NB4 (cell line): ENCODE measurements around the gene ABCF2.

ENCODE experiments used
- MAX ChIP-seq: IDR thresholded peaks from 2 replicates; pipeline ENCODE4 v1.6.1; 2011; ENCODE audit warnings: low read depth, low read length
- POLR2A ChIP-seq: IDR thresholded peaks from 2 replicates; pipeline ENCODE4 v1.6.1; 2011; ENCODE audit warnings: mild to moderate bottlenecking; ENCODE audit not compliant: insufficient read length; ENCODE audit errors: extremely low read depth
- TF ChIP-seq, protein P1 (sequence below): IDR thresholded peaks from one replicate; pipeline ENCODE4 v1.5.1; 2012; ENCODE audit warnings: low read depth, low read length

- TF ChIP-seq, protein P1, sequence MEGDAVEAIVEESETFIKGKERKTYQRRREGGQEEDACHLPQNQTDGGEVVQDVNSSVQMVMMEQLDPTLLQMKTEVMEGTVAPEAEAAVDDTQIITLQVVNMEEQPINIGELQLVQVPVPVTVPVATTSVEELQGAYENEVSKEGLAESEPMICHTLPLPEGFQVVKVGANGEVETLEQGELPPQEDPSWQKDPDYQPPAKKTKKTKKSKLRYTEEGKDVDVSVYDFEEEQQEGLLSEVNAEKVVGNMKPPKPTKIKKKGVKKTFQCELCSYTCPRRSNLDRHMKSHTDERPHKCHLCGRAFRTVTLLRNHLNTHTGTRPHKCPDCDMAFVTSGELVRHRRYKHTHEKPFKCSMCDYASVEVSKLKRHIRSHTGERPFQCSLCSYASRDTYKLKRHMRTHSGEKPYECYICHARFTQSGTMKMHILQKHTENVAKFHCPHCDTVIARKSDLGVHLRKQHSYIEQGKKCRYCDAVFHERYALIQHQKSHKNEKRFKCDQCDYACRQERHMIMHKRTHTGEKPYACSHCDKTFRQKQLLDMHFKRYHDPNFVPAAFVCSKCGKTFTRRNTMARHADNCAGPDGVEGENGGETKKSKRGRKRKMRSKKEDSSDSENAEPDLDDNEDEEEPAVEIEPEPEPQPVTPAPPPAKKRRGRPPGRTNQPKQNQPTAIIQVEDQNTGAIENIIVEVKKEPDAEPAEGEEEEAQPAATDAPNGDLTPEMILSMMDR, result no peak
- TF ChIP-seq POLR2A, result no peak
- no peak for TF ChIP-seq MAX
These were observed 4.1 kb upstream of the ABCF2 start for GRCh38 chr7:151231080-151231479.
